Thyroid gland (tissue), 4 donors: ENCODE data around the gene EGLN3. TPM values are rescaled to one million over a fixed set of nuclear protein-coding genes. Genes with fewer than 3 reads are reported as not detected.

Experiments
- DNase-seq, 2 donors: peaks; one replicate each; pipeline ENCODE4 v3.0.0-alpha.2; 2019
- H3K27ac ChIP-seq, 3 donors: fragments of 200-600 bp; sonication (generic); 1 replicate in 2 of 3; 2 replicates in 1 of 3; pipeline ENCODE4 v1.5.1; 2016 to 2019; ENCODE audit warnings: mild to moderate bottlenecking in 1 of 3, moderate library complexity in 1 of 3
- H3K27me3 ChIP-seq: fragments of 200-600 bp; sonication (generic); one replicate; pipeline ENCODE4 v1.5.1; 2019
- H3K36me3 ChIP-seq, 2 donors: fragments of 200-600 bp; sonication (generic); one replicate each; pipeline ENCODE4 v1.5.1; 2016 to 2019
- H3K4me1 ChIP-seq, 2 donors: fragments of 200-600 bp; sonication (generic); one replicate each; pipeline ENCODE4 v1.5.1; 2017 to 2019
- H3K4me3 ChIP-seq, 3 donors: fragments of 200-600 bp; sonication (generic); replicated peaks in 1 of 3; 1 replicate in 2 of 3; 2 replicates in 1 of 3; pipeline ENCODE4 v1.5.1; 2016; ENCODE audit warnings: mild to moderate bottlenecking in 1 of 3
- H3K9me3 ChIP-seq: fragments of 200-600 bp; sonication (generic); one replicate; pipeline ENCODE4 v1.5.1; 2017
- POLR2A ChIP-seq, 2 donors: fragments of 450-650 bp; IDR thresholded peaks; one replicate each; pipeline ENCODE4 v1.6.1; 2017; ENCODE audit warnings: antibody characterized with exemption in 2 of 2, mild to moderate bottlenecking in 2 of 2, moderate library complexity in 1 of 2
- WGBS, 2 donors: methylation state at CpG; one replicate each; pipeline ENCODE4 v1.1.5; 2017; 5-methylcytosine and 5-hydroxymethylcytosine counted together
- intact Hi-C: fragments of 100-400 bp; cut with DNase I; formaldehyde crosslinking; loops from one replicate; pipeline ENCODE4 v1.15.1; 2023
- total RNA-seq, 4 donors: library from RNA; depleted of rRNA; stranded (reverse); fragments of >200 nt; gene quantifications; one replicate each; pipeline ENCODE4 v1.2.3, GENCODE V29; 2016
- TF ChIP-seq, protein P1 (sequence below), 6 experiments: fragments of 200-600 bp in 3 of 6; fragments of 450-650 bp in 3 of 6; sonication (generic) in 3 of 6; IDR thresholded peaks; one replicate each; pipeline ENCODE4 v1.5.1; 2016 to 2019; ENCODE audit warnings: antibody characterized with exemption in 6 of 6, mild to moderate bottlenecking in 2 of 6, inconsistent platforms in 1 of 6, moderate library complexity in 1 of 6

The EGLN3 gene
- total RNA-seq, 4 donors from 2014 or later: 8.8 to 11.5 (median 10.2) TPM

GRCh38 chr14:33894339-33894738 lies 56.5 kb downstream of the EGLN3 start:
- Histone ChIP-seq H3K36me3 (no peaks in the 10 kb centered on the region), H3K4me3 (no peak overlapping the region), H3K4me1 (no peaks in the 10 kb centered on the region), H3K27ac (no peak overlapping the region), H3K27me3 (no peaks in the 10 kb centered on the region), H3K9me3 (no peaks in the 10 kb centered on the region)
- WGBS, 2 donors: 94 to 98% methylated on average over 1 of the region's 1 CpG
- no peak for DNase-seq
- intact Hi-C loops: no loop called here
- no peak for TF ChIP-seq POLR2A (IDR thresholded peaks at IDR 0.05)
- TF ChIP-seq, protein P1, sequence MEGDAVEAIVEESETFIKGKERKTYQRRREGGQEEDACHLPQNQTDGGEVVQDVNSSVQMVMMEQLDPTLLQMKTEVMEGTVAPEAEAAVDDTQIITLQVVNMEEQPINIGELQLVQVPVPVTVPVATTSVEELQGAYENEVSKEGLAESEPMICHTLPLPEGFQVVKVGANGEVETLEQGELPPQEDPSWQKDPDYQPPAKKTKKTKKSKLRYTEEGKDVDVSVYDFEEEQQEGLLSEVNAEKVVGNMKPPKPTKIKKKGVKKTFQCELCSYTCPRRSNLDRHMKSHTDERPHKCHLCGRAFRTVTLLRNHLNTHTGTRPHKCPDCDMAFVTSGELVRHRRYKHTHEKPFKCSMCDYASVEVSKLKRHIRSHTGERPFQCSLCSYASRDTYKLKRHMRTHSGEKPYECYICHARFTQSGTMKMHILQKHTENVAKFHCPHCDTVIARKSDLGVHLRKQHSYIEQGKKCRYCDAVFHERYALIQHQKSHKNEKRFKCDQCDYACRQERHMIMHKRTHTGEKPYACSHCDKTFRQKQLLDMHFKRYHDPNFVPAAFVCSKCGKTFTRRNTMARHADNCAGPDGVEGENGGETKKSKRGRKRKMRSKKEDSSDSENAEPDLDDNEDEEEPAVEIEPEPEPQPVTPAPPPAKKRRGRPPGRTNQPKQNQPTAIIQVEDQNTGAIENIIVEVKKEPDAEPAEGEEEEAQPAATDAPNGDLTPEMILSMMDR (IDR thresholded peaks at IDR 0.05): no peak

- no peak overlapping the region for H3K27ac ChIP-seq
- intact Hi-C loops: no loop called here
- TF ChIP-seq POLR2A (IDR thresholded peaks at IDR 0.05): no peak
- TF ChIP-seq, protein P1 (IDR thresholded peaks at IDR 0.05): no peak
- no peak overlapping the region for H3K4me3 ChIP-seq
- H3K9me3 ChIP-seq: no peaks in the 10 kb centered on the region
- H3K36me3 ChIP-seq: no peaks in the 10 kb centered on the region
- no peaks in the 10 kb centered on the region for H3K27me3 ChIP-seq
- H3K4me1 ChIP-seq: no peaks in the 10 kb centered on the region
- no peak for DNase-seq
- 76 to 77% methylated on average over 1 of the region's 1 CpG for WGBS, 2 donors
These were observed 59.2 kb downstream of the EGLN3 start for GRCh38 chr14:33891700-33892099.

DNA sequence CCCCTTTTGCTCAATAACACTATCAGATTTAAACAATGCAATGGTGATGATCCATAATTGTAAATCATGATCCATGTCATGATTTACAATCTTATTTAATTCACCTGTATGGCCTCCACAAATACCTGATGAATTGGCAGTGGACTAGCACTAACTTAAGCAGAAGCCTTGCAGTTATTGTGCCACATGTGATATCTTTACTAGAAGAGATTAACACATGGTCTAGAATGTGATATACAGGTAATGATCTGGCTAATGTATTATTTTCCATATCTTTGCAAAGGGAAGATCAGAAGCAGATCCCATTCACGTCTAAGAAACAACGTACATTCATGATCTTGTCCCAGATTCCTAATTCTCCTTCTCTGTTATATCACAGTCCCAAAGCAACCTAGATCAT lies 66.0 kb downstream of the EGLN3 start:
- Histone ChIP-seq H3K27ac (no peak overlapping the region), H3K36me3 (no peaks in the 10 kb centered on the region), H3K27me3 (no peaks in the 10 kb centered on the region), H3K4me1 (no peaks in the 10 kb centered on the region), H3K4me3 (no peak overlapping the region), H3K9me3 (no peaks in the 10 kb centered on the region)
- intact Hi-C loops: no loop called here
- DNase-seq: no peak
- no peak for TF ChIP-seq POLR2A (IDR thresholded peaks at IDR 0.05)
- TF ChIP-seq, protein P1 (IDR thresholded peaks at IDR 0.05): no peak
- WGBS, 2 donors: 93 to 95% methylated on average over 2 of the region's 2 CpGs

DNA sequence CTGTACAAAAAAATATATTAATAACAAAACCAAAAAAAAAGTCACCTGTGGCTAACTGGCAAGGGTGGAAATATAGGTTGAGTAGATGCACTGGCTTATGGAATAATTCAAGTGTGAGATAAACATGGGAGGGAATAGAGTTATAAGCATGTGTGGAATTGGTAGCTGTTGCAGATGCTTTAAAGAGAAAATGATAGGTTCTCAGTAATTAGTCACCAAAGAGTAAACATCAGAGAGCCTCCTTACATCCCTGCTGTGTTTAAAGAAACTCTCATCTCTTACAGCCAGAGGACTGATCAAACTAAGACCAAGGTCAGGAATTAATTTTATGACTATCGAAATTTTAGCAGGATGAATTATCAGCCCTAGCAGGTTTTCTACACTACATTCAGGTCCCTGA lies 70.5 kb downstream of the EGLN3 start:
- no peaks in the 10 kb centered on the region for H3K27me3 ChIP-seq
- no peak for TF ChIP-seq POLR2A (IDR thresholded peaks at IDR 0.05)
- TF ChIP-seq, protein P1 (IDR thresholded peaks at IDR 0.05): no peak
- no peaks in the 10 kb centered on the region for H3K36me3 ChIP-seq
- H3K27ac ChIP-seq: no peak overlapping the region
- 82 to 97% methylated on average over 1 of the region's 1 CpG for WGBS, 2 donors
- no peaks in the 10 kb centered on the region for H3K4me1 ChIP-seq
- no peak for DNase-seq
- no peak overlapping the region for H3K4me3 ChIP-seq
- no peaks in the 10 kb centered on the region for H3K9me3 ChIP-seq
- intact Hi-C loops: no loop called here

GRCh38 chr14:33879684-33880286 lies 71.1 kb downstream of the EGLN3 start:
- WGBS, 2 donors: 87 to 94% methylated on average over 3 of the region's 3 CpGs
- no peaks in the 10 kb centered on the region for H3K9me3 ChIP-seq
- TF ChIP-seq, protein P1 (IDR thresholded peaks at IDR 0.05): no peak
- TF ChIP-seq POLR2A (IDR thresholded peaks at IDR 0.05): no peak
- H3K27ac ChIP-seq: no peak overlapping the region
- intact Hi-C loops: no loop called here
- DNase-seq: no peak
- no peaks in the 10 kb centered on the region for H3K36me3 ChIP-seq
- no peaks in the 10 kb centered on the region for H3K27me3 ChIP-seq
- H3K4me3 ChIP-seq: no peak overlapping the region
- no peaks in the 10 kb centered on the region for H3K4me1 ChIP-seq
